ENCODE measurements around the gene PTP4A1. TPM values are rescaled to one million over a fixed set of nuclear protein-coding genes. Genes with fewer than 3 reads are reported as not detected.
A peak's percentile ranks its signal among the peaks of the same experiment; 100 is the strongest.

The PTP4A1 gene
- total RNA-seq, 1 experiment from 2014 or later: 123 TPM

GRCh38 chr6:63525186-63525878 is 46.9 kb upstream of the PTP4A1 start:
- DNase-seq (ENCODE audit: low read depth, low spot score) (peak; percentile 37), ATAC-seq (peak; percentile 48)
- no peaks in the 10 kb centered on the region for H3K79me2 ChIP-seq (ENCODE audit: insufficient read depth, low read length)
- H3K4me3 ChIP-seq (replicated peaks in 1 of 2; ENCODE audit: low read depth in 1 of 2, low read length in 2 of 2): no peak overlapping the region
- H2AFZ ChIP-seq (ENCODE audit: low read depth, low read length, poor library complexity, severe bottlenecking): peak overlapping the region; percentile 43
- CTCF ChIA-PET: interaction anchor here (1.2 kb wide), 1 partner anchor 9 kb away, joined by 7 read pairs; no protein-coding TSS in a partner anchor
- H3K27ac ChIP-seq (ENCODE audit: low read depth, low read length): no peak overlapping the region
- POLR2A ChIA-PET: interaction anchor here (0.8 to 1.0 kb wide), 2 partner anchors 18 to 48 kb away, joined by 3 to 4 read pairs; no protein-coding TSS in a partner anchor
- no peak overlapping the region for H3K4me2 ChIP-seq (ENCODE audit: low read length)
- no TSS peak for BruUV-seq (replicated peaks)
- H3K9me2 ChIP-seq (ENCODE audit: insufficient read depth): no peaks in the 10 kb centered on the region
- no peak overlapping the region for H3K9ac ChIP-seq (ENCODE audit: low read length)
- intact Hi-C loops (cut with micrococcal nuclease): no loop called here
- no peaks in the 10 kb centered on the region for H3K36me3 ChIP-seq (ENCODE audit: control insufficient read depth in 1 of 2, insufficient read depth in 2 of 2, low read length in 2 of 2)
- H3K4me1 ChIP-seq (ENCODE audit: control insufficient read depth in 1 of 2, insufficient read depth in 2 of 2, low read length in 2 of 2): peaks cover 29 to 52% of the 10 kb centered on the region in 2 experiments
- H4K20me1 ChIP-seq (ENCODE audit: insufficient read depth): no peaks in the 10 kb centered on the region
- RAD21 ChIA-PET (ENCODE audit: low non-redundant PET in 1 of 2, low total read pairs in 2 of 2, uncharacterized antibody in 2 of 2, unreplicated experiment in 2 of 2): no interaction called here
- no peaks in the 10 kb centered on the region for H3K27me3 ChIP-seq (ENCODE audit: insufficient read depth, low read length)
- TF ChIP-seq CTCF (IDR thresholded peaks at IDR 0.05 in 2 of 3, conservative IDR thresholded peaks at IDR 0.05 in 1 of 3; ENCODE audit: borderline replicate concordance in 1 of 3, insufficient read depth in 1 of 3, low read depth in 2 of 3, low read length in 2 of 3): 0 out of 6 replicates have a peak, but pooled peaks of 1 of the 3 experiments have one; percentile 14
- TF ChIP-seq ZFX (IDR thresholded peaks at IDR 0.05): no peak
- no peak for TF ChIP-seq FOSL1 (IDR thresholded peaks at IDR 0.05; ENCODE audit: low read depth)
- no peak for TF ChIP-seq EZH2phosphoT487 (IDR thresholded peaks at IDR 0.05; ENCODE audit: borderline replicate concordance)
- no peak for TF ChIP-seq MAX (IDR thresholded peaks at IDR 0.05)
- TF ChIP-seq SRF (IDR thresholded peaks at IDR 0.05; ENCODE audit: low read depth): peak; percentile 91
- no peak for TF ChIP-seq SIN3A (IDR thresholded peaks at IDR 0.05; ENCODE audit: low read depth)
- no peak for TF ChIP-seq SP1 (IDR thresholded peaks at IDR 0.05; ENCODE audit: low read depth)
- TF ChIP-seq YY1 (IDR thresholded peaks at IDR 0.05; ENCODE audit: extremely low read depth, insufficient replicate concordance, low read depth, low read length): no peak
- TF ChIP-seq EZH2 (IDR thresholded peaks at IDR 0.05): no peak
- H3K9me3 ChIP-seq (ENCODE audit: control insufficient read depth in 1 of 2, insufficient read depth in 1 of 2, low read depth in 1 of 2, low read length in 2 of 2): no peaks in the 10 kb centered on the region
